ENCODE data around the gene MAPK11.

DNA sequence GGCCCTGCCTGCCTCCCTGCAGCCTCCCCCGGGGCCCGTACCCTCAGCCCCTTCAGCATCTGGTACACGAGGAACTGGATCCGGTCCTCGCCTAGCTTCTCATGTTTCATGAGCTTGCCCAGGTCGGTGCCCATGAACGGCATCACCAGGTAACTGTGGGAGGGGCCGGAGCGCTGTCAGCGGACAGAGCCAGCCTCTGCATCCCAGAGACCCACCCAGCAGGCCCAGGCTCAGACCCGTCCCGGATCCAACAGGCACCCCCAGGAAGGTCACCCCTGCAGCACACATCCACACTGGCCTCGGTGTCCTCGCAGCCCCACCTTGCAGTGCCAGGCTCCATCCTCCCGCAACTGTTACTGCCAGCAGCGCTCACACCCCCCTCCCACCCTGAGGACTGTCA is 13.1 kb downstream of the MAPK11 start:
- TF ChIP-seq POLR2AphosphoS5 (IDR thresholded peaks at IDR 0.05; ENCODE audit: borderline replicate concordance, low read depth, low read length) (no peak), EZH2 (IDR thresholded peaks at IDR 0.05) (no peak), FOXP2 (optimal IDR thresholded peaks at IDR 0.05; ENCODE audit: control extremely low read depth, extremely low read length, insufficient read depth) (no peak)
